Activated B cell treated with CpG ODN at 0.5 μM for 24 hours (primary cell): ENCODE data around the gene ARL3. TPM values are rescaled to one million over a fixed set of nuclear protein-coding genes. Genes with fewer than 3 reads are reported as not detected.
A peak's percentile ranks its signal among the peaks of the same experiment; 100 is the strongest.

ENCODE experiments used
- ATAC-seq: fragments of 200-7000 bp; cut with Tn5 transposase; one replicate; pipeline ENCODE4 v1.10.0; 2021; ENCODE audit warnings: low read depth, mild to moderate bottlenecking, moderate library complexity
- CTCF ChIA-PET: fragments of 350-600 bp; sonication (Branson Sonifier 250); formaldehyde crosslinking; loops from one replicate; lab custom pipeline; 2021; ENCODE audit warnings: antibody characterized with exemption; lab: Charles Lee
- POLR2A ChIA-PET: fragments of 350-600 bp; sonication (Branson Sonifier 250); formaldehyde crosslinking; loops from one replicate; lab custom pipeline; 2021; ENCODE audit warnings: antibody characterized with exemption; lab: Charles Lee
- DNase-seq: peaks from one replicate; pipeline ENCODE4 v3.0.0; 2022
- H3K27ac Mint-ChIP-seq: one replicate; pipeline ENCODE4 v1.8.0; 2020; ENCODE audit warnings: mixed read lengths
- H3K27me3 Mint-ChIP-seq: one replicate; pipeline ENCODE4 v1.8.0; 2021; ENCODE audit warnings: mixed read lengths
- H3K36me3 Mint-ChIP-seq: one replicate; pipeline ENCODE4 v1.8.0; 2021; ENCODE audit warnings: low read depth, mixed read lengths
- H3K4me1 Mint-ChIP-seq: one replicate; pipeline ENCODE4 v1.8.0; 2021; ENCODE audit warnings: mixed read lengths
- H3K4me3 Mint-ChIP-seq: one replicate; pipeline ENCODE4 v1.8.0; 2020; ENCODE audit warnings: mild to moderate bottlenecking, mixed read lengths
- H3K9me3 Mint-ChIP-seq: one replicate; pipeline ENCODE4 v1.8.0; 2020; ENCODE audit warnings: mixed read lengths
- intact Hi-C: fragments of 100-400 bp; cut with micrococcal nuclease; formaldehyde crosslinking; loops from one replicate; pipeline ENCODE4 v1.15.1; 2024
- total RNA-seq: library from RNA; stranded (reverse); gene quantifications from 2 replicates; pipeline ENCODE4 v1.2.3, GENCODE V29; 2022
- TF ChIP-seq, protein P1 (sequence below): fragments of 200-600 bp; IDR thresholded peaks from one replicate; pipeline ENCODE4 v1.8.0; 2022; ENCODE audit warnings: antibody characterized with exemption, mild to moderate bottlenecking

ARL3 gene
- total RNA-seq, 1 donor from 2014 or later: 5.1 TPM

- Mint-ChIP-seq H3K9me3 (no peaks in the 10 kb centered on the region), H3K4me3 (peak overlapping the region; percentile 64), H3K27me3 (no peaks in the 10 kb centered on the region), H3K36me3 (no peaks in the 10 kb centered on the region), H3K4me1 (peaks cover 45% of the 10 kb centered on the region), H3K27ac (no peak overlapping the region)
- TF ChIP-seq, protein P1, sequence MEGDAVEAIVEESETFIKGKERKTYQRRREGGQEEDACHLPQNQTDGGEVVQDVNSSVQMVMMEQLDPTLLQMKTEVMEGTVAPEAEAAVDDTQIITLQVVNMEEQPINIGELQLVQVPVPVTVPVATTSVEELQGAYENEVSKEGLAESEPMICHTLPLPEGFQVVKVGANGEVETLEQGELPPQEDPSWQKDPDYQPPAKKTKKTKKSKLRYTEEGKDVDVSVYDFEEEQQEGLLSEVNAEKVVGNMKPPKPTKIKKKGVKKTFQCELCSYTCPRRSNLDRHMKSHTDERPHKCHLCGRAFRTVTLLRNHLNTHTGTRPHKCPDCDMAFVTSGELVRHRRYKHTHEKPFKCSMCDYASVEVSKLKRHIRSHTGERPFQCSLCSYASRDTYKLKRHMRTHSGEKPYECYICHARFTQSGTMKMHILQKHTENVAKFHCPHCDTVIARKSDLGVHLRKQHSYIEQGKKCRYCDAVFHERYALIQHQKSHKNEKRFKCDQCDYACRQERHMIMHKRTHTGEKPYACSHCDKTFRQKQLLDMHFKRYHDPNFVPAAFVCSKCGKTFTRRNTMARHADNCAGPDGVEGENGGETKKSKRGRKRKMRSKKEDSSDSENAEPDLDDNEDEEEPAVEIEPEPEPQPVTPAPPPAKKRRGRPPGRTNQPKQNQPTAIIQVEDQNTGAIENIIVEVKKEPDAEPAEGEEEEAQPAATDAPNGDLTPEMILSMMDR: no peak
- intact Hi-C loops: no loop called here
- ChIA-PET POLR2A (interaction anchor here (0.9 to 4.4 kb wide), 3 partner anchors 22 to 32 kb away, joined by 3 to 78 read pairs (median 30); partner anchors contain the start of gene TRIM8), CTCF (interaction anchor here (0.6 to 1.5 kb wide), 2 partner anchors 29 to 40 kb away, joined by 5 to 7 read pairs; partner anchors contain the start of genes ARL3, SFXN2 and TRIM8)
- DNase-seq (no peak), ATAC-seq (peak; percentile 67)
These were observed 40.2 kb downstream of the ARL3 start for GRCh38 chr10:102673819-102674511.

DNA sequence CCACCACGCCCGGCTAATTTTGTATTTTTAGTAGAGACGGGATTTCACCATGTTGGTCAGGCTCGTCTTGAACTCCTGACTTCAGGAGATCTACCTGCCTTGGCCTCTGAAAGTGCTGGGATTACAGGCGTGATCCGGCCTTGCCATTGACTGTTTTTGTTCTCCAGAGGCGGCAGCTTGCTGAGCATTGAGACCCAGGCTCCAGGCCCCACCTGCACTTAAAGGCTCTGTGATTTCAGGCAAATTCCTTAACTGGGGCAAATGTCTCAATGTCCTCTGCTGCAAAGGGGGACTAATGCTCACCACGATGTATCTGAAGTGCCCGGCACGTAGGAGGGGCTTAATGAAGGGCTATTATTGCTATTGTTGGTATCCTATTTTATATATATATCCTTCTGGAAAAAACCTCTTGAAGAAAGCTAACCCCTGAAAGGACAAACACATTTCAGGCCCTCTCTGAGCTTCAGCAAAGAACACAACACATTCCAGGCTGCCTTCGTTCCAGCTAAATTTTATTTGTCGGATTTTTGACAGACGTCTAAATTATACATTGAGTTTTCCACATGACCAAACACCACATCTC, 40.9 kb downstream of the ARL3 start:
- TF ChIP-seq, protein P1: no peak
- H3K4me3 Mint-ChIP-seq: peak overlapping the region; percentile 64

GRCh38 chr10:102670871-102671434, 43.2 kb downstream of the ARL3 start:
- intact Hi-C loops: no loop called here
- Mint-ChIP-seq H3K27me3 (no peaks in the 10 kb centered on the region), H3K36me3 (no peaks in the 10 kb centered on the region), H3K27ac (no peak overlapping the region), H3K9me3 (no peaks in the 10 kb centered on the region), H3K4me3 (no peak overlapping the region), H3K4me1 (peaks cover 32% of the 10 kb centered on the region)
- DNase-seq (no peak), ATAC-seq (no peak)
- POLR2A ChIA-PET: interaction anchor here (0.6 to 0.7 kb wide), 2 partner anchors 17 to 187 kb away, joined by 3 to 7 read pairs; no protein-coding TSS in a partner anchor
- TF ChIP-seq, protein P1: no peak
- CTCF ChIA-PET: interaction anchor here (0.9 kb wide), 1 partner anchor 8 kb away, joined by 3 read pairs; no protein-coding TSS in a partner anchor

More for the DNA sequence above, 40.9 kb downstream of the ARL3 start:
- ChIA-PET CTCF (interaction anchor here (1.5 kb wide), 1 partner anchor 41 kb away, joined by 7 read pairs; the partner anchor contains the start of genes ARL3 and SFXN2), POLR2A (interaction anchor here (0.6 to 4.4 kb wide), 2 partner anchors 9 to 28 kb away, joined by 3 to 78 read pairs; partner anchors contain the start of gene TRIM8)
- H3K27me3 Mint-ChIP-seq: no peaks in the 10 kb centered on the region
- DNase-seq: no peak
- H3K9me3 Mint-ChIP-seq: no peaks in the 10 kb centered on the region
- no peak overlapping the region for H3K27ac Mint-ChIP-seq
- no peak for ATAC-seq
- intact Hi-C loops: no loop called here
- no peaks in the 10 kb centered on the region for H3K36me3 Mint-ChIP-seq
- H3K4me1 Mint-ChIP-seq: peaks cover 41% of the 10 kb centered on the region

GRCh38 chr10:102670065-102670670, 44.0 kb downstream of the ARL3 start:
- DNase-seq (no peak), ATAC-seq (no peak)
- TF ChIP-seq, protein P1: no peak
- no peak overlapping the region for H3K27ac Mint-ChIP-seq
- no peaks in the 10 kb centered on the region for H3K9me3 Mint-ChIP-seq
- H3K36me3 Mint-ChIP-seq: no peaks in the 10 kb centered on the region
- H3K4me1 Mint-ChIP-seq: peaks cover 25% of the 10 kb centered on the region
- intact Hi-C loops: no loop called here
- no peaks in the 10 kb centered on the region for H3K27me3 Mint-ChIP-seq
- CTCF ChIA-PET: interaction anchor here (0.9 kb wide), 1 partner anchor 9 kb away, joined by 3 read pairs; no protein-coding TSS in a partner anchor
- H3K4me3 Mint-ChIP-seq: no peak overlapping the region
- POLR2A ChIA-PET: interaction anchor here (1.0 kb wide), 1 partner anchor 42 kb away, joined by 4 read pairs; no protein-coding TSS in a partner anchor
